Left lung (tissue), 10 donors: ENCODE data around the gene PLIN3. TPM values are rescaled to one million over a fixed set of nuclear protein-coding genes. Genes with fewer than 3 reads are reported as not detected.

Experiments
- ATAC-seq: fragments of 200-7000 bp; cut with Tn5 transposase; one replicate; pipeline ENCODE4 v1.9.1; 2020; ENCODE audit warnings: moderate library complexity
- DNase-seq, 4 donors: peaks; one replicate each; pipeline ENCODE4 v3.0.0-alpha.2; 2013 to 2020
- H3K27ac ChIP-seq, 2 donors: fragments of 200-600 bp; sonication (generic) in 1 of 2; one replicate each; pipeline versions ENCODE4 v1.5.0 to v1.8.0; 2020 to 2021
- H3K27me3 ChIP-seq, 2 donors: fragments of 200-600 bp; sonication (generic) in 1 of 2; one replicate each; pipeline versions ENCODE4 v1.5.0 to v1.8.0; 2020 to 2021
- H3K36me3 ChIP-seq, 2 donors: fragments of 200-600 bp; sonication (generic) in 1 of 2; one replicate each; pipeline versions ENCODE4 v1.5.0 to v1.8.0; 2020 to 2021
- H3K4me1 ChIP-seq, 2 donors: fragments of 200-600 bp; one replicate each; pipeline ENCODE4 v1.8.0; 2021
- H3K4me3 ChIP-seq, 2 donors: fragments of 200-600 bp; sonication (generic) in 1 of 2; one replicate each; pipeline versions ENCODE4 v1.5.0 to v1.8.0; 2020 to 2021; ENCODE audit warnings: mild to moderate bottlenecking in 1 of 2
- H3K9me3 ChIP-seq, 2 donors: fragments of 200-600 bp; sonication (generic) in 1 of 2; one replicate each; pipeline versions ENCODE4 v1.5.0 to v1.8.0; 2020 to 2021
- CTCF ChIP-seq, 2 donors: fragments of 200-600 bp; sonication (generic) in 1 of 2; IDR thresholded peaks; one replicate each; pipeline versions ENCODE4 v1.5.0 to v1.8.0; 2021; ENCODE audit warnings: antibody characterized with exemption in 2 of 2
- intact Hi-C, 2 donors: fragments of 100-400 bp; cut with DNase I; formaldehyde crosslinking; loops; one replicate each; pipeline versions ENCODE4 v1.11.2 to v1.14.2; 2022
- polyA plus RNA-seq, 6 donors: library from polyadenylated mRNA; unstranded; fragments of 120-200 nt; gene quantifications; one replicate each; pipeline ENCODE4 v1.2.1, GENCODE V29; 2013; ENCODE audit not compliant: insufficient read length in 6 of 6
- total RNA-seq, 2 donors: library from RNA; stranded (reverse); fragmentation: NEBNext Ultra II Directional; extraction: Animal tissue kit (Norgen Biotek cat#: 25700); gene quantifications; one replicate each; pipeline ENCODE4 v1.2.1, GENCODE V29; 2021
- donor health status: DM: no; HTN: yes; CAD: no.
- donor health status: DM: no; HTN: no; CAD: no.

The PLIN3 gene
- total and polyA plus RNA-seq, 8 donors = 37.9 to 71.7 (median 47.7) TPM

GRCh38 chr19:4878491-4878968 is 11.1 kb upstream of the PLIN3 start:
- no peak for DNase-seq
- Histone ChIP-seq H3K36me3 (no peaks in the 10 kb centered on the region), H3K4me3 (no peak overlapping the region), H3K27ac (no peak overlapping the region), H3K4me1 (no peaks in the 10 kb centered on the region), H3K27me3 (peaks cover 0 to 25% of the 10 kb centered on the region in 2 donors), H3K9me3 (no peaks in the 10 kb centered on the region)
- intact Hi-C loops = loop anchor here in 1 of 2 donors (10.0 kb wide), 1 partner anchor 156 kb away; no protein-coding TSS in a partner anchor
- TF ChIP-seq CTCF (IDR thresholded peaks at IDR 0.05) = no peak
- ATAC-seq = no peak

- intact Hi-C loops = loop anchor here in 1 of 2 donors (10.0 kb wide), 1 partner anchor 157 kb away; no protein-coding TSS in a partner anchor
- Histone ChIP-seq H3K9me3 (no peaks in the 10 kb centered on the region), H3K4me3 (no peak overlapping the region), H3K36me3 (no peaks in the 10 kb centered on the region), H3K4me1 (no peaks in the 10 kb centered on the region), H3K27ac (no peak overlapping the region), H3K27me3 (peaks cover 0 to 25% of the 10 kb centered on the region in 2 donors)
- ATAC-seq = no peak
- DNase-seq = no peak
- no peak for TF ChIP-seq CTCF (IDR thresholded peaks at IDR 0.05)
Measured at GRCh38 chr19:4877753-4878490, 10.5 kb upstream of the PLIN3 start.

- H3K27me3 ChIP-seq = peaks cover 0 to 23% of the 10 kb centered on the region in 2 donors
- H3K27ac ChIP-seq = no peak overlapping the region
- intact Hi-C loops = loop anchor here (5.0 to 10.0 kb wide), 2 partner anchors 158 to 161 kb away; no protein-coding TSS in a partner anchor
- H3K4me3 ChIP-seq = no peak overlapping the region
- TF ChIP-seq CTCF (IDR thresholded peaks at IDR 0.05) = no peak
- DNase-seq (no peak), ATAC-seq (no peak)
- H3K9me3 ChIP-seq = no peaks in the 10 kb centered on the region
- H3K4me1 ChIP-seq = peaks cover 0 to 29% of the 10 kb centered on the region in 2 donors
- H3K36me3 ChIP-seq = no peaks in the 10 kb centered on the region
Measured at GRCh38 chr19:4873930-4874329, 6.5 kb upstream of the PLIN3 start.

- Histone ChIP-seq H3K27me3 (peaks cover 0 to 1% of the 10 kb centered on the region in 2 donors), H3K4me3 (no peak overlapping the region), H3K36me3 (no peaks in the 10 kb centered on the region), H3K4me1 (peaks cover 0 to 40% of the 10 kb centered on the region in 2 donors), H3K27ac (no peak overlapping the region), H3K9me3 (no peaks in the 10 kb centered on the region)
- ATAC-seq (no peak), DNase-seq (no peak)
- no peak for TF ChIP-seq CTCF (IDR thresholded peaks at IDR 0.05)
- intact Hi-C loops = loop anchor here (5.0 to 10.0 kb wide), 2 partner anchors 161 to 163 kb away; no protein-coding TSS in a partner anchor
Measured at GRCh38 chr19:4871711-4872110, 4.2 kb upstream of the PLIN3 start.

- DNase-seq (peak in 2 of 4 donors; percentile 81 to 83), ATAC-seq (peak; percentile 18)
- intact Hi-C loops = loop anchor here (5.0 to 10.0 kb wide), 2 partner anchors 162 to 165 kb away; no protein-coding TSS in a partner anchor
Measured at GRCh38 chr19:4870025-4870700, 2.7 kb upstream of the PLIN3 start.

More at GRCh38 chr19:4870025-4870700, 2.7 kb upstream of the PLIN3 start:
- no peaks in the 10 kb centered on the region for H3K9me3 ChIP-seq
- H3K27ac ChIP-seq = peak overlapping the region in 1 of 2 donors; percentile 73
- no peak for TF ChIP-seq CTCF (IDR thresholded peaks at IDR 0.05)
- H3K4me3 ChIP-seq = no peak overlapping the region
- H3K4me1 ChIP-seq = peaks cover 0 to 55% of the 10 kb centered on the region in 2 donors
- H3K27me3 ChIP-seq = no peaks in the 10 kb centered on the region
- no peaks in the 10 kb centered on the region for H3K36me3 ChIP-seq
